Measurements from ENCODE around the gene CACNA2D3. TPM values are rescaled to one million over a fixed set of nuclear protein-coding genes. Genes with fewer than 3 reads are reported as not detected.

CACNA2D3 gene
- total RNA-seq, 1 experiment from 2014 or later = 0.59 TPM

- no peaks in the 10 kb centered on the region for H3F3A ChIP-seq (ENCODE audit: insufficient read depth, low read depth)
- H3K4me1 ChIP-seq (replicated peaks; ENCODE audit: insufficient read depth) = no peaks in the 10 kb centered on the region
- no peaks in the 10 kb centered on the region for H3K9me2 ChIP-seq (ENCODE audit: insufficient read depth)
- no peaks in the 10 kb centered on the region for H3K9me3 ChIP-seq (ENCODE audit: insufficient read depth, low read depth)
- H3K27me3 ChIP-seq (ENCODE audit: insufficient read depth, low read depth) = peaks cover 24% of the 10 kb centered on the region
- H2AFZ ChIP-seq = no peak overlapping the region
- CTCF ChIA-PET = no interaction called here
- no peak for DNase-seq
- intact Hi-C loops (cut with micrococcal nuclease; ENCODE audit: unreplicated experiment) = no loop called here
- no peak overlapping the region for H3K27ac ChIP-seq
- H3K4me3 ChIP-seq = no peak overlapping the region
- H4K20me1 ChIP-seq (ENCODE audit: insufficient read depth) = no peaks in the 10 kb centered on the region
- H3K79me2 ChIP-seq (ENCODE audit: low read depth) = no peaks in the 10 kb centered on the region
- no peak overlapping the region for H3K4me2 ChIP-seq
- no TSS peak for BruUV-seq (replicated peaks)
- no peak for TF ChIP-seq CTCF (conservative IDR thresholded peaks at IDR 0.05)
- no peak for TF ChIP-seq EZH2 (IDR thresholded peaks at IDR 0.05; ENCODE audit: low read depth)
- POLR2A ChIA-PET (ENCODE audit: unreplicated experiment) = no interaction called here
- no peaks in the 10 kb centered on the region for H3K36me3 ChIP-seq (ENCODE audit: low read depth)
Observed at GRCh38 chr3:54608041-54608440, 485.7 kb downstream of the CACNA2D3 start.

- no peak overlapping the region for H3K27ac ChIP-seq
- H3K27me3 ChIP-seq (ENCODE audit: insufficient read depth, low read depth) = peaks cover 25% of the 10 kb centered on the region
- no peaks in the 10 kb centered on the region for H3K36me3 ChIP-seq (ENCODE audit: low read depth)
- no peaks in the 10 kb centered on the region for H3K79me2 ChIP-seq (ENCODE audit: low read depth)
- H3K4me1 ChIP-seq (replicated peaks; ENCODE audit: insufficient read depth) = no peaks in the 10 kb centered on the region
- H3K4me3 ChIP-seq = no peak overlapping the region
- ChIA-PET POLR2A (ENCODE audit: unreplicated experiment) (no interaction called here), CTCF (no interaction called here)
- H3K9me2 ChIP-seq (ENCODE audit: insufficient read depth) = no peaks in the 10 kb centered on the region
- no TSS peak for BruUV-seq (replicated peaks)
- H2AFZ ChIP-seq = no peak overlapping the region
- intact Hi-C loops (cut with micrococcal nuclease; ENCODE audit: unreplicated experiment) = no loop called here
- no peaks in the 10 kb centered on the region for H4K20me1 ChIP-seq (ENCODE audit: insufficient read depth)
- TF ChIP-seq EZH2 (IDR thresholded peaks at IDR 0.05; ENCODE audit: low read depth) (no peak), CTCF (conservative IDR thresholded peaks at IDR 0.05) (no peak)
- H3F3A ChIP-seq (ENCODE audit: insufficient read depth, low read depth) = no peaks in the 10 kb centered on the region
- no peak overlapping the region for H3K4me2 ChIP-seq
- no peak for DNase-seq
- H3K9me3 ChIP-seq (ENCODE audit: insufficient read depth, low read depth) = no peaks in the 10 kb centered on the region
Observed at GRCh38 chr3:54619053-54619452, 496.7 kb downstream of the CACNA2D3 start.

DNA sequence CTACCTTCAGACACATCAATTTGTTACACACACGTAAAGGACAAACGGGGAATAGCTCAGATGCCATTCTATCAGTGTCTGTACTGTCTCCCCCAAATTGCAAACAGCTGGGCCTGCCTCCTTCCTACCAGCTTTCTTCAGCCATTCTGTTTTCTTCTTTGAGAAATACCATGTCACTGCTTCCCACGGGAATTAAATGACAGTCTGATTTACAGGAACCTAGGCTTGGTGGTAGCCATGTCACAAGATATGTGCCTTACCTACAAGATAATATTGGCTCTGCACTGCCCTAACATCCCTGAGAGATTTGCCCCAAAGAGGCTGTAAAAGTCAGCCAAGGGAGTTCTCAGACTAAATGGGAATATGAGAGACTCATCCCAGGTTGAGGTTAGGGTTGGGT is 497.2 kb downstream of the CACNA2D3 start:
- Histone ChIP-seq H3K79me2 (ENCODE audit: low read depth) (no peaks in the 10 kb centered on the region), H4K20me1 (ENCODE audit: insufficient read depth) (no peaks in the 10 kb centered on the region), H3K27ac (no peak overlapping the region), H3K4me3 (no peak overlapping the region), H3K9me3 (ENCODE audit: insufficient read depth, low read depth) (no peaks in the 10 kb centered on the region), H3K4me2 (no peak overlapping the region), H2AFZ (no peak overlapping the region), H3K27me3 (ENCODE audit: insufficient read depth, low read depth) (peaks cover 25% of the 10 kb centered on the region), H3F3A (ENCODE audit: insufficient read depth, low read depth) (no peaks in the 10 kb centered on the region), H3K9me2 (ENCODE audit: insufficient read depth) (no peaks in the 10 kb centered on the region), H3K4me1 (replicated peaks; ENCODE audit: insufficient read depth) (no peaks in the 10 kb centered on the region), H3K36me3 (ENCODE audit: low read depth) (no peaks in the 10 kb centered on the region)
- no peak for TF ChIP-seq EZH2 (IDR thresholded peaks at IDR 0.05; ENCODE audit: low read depth)
- TF ChIP-seq CTCF (conservative IDR thresholded peaks at IDR 0.05) = no peak
- no peak for DNase-seq
- BruUV-seq (replicated peaks) = no TSS peak
- POLR2A ChIA-PET (ENCODE audit: unreplicated experiment) = no interaction called here
- intact Hi-C loops (cut with micrococcal nuclease; ENCODE audit: unreplicated experiment) = no loop called here
- CTCF ChIA-PET = no interaction called here

Data from PC-9 (cell line).